DOHH2 (cell line): ENCODE results near the gene WDR87.

Experiments used
- H3F3A ChIP-seq: fragments of 200-600 bp; sonication (generic), shearing (Covaris generic); 2 replicates; pipeline ENCODE4 v1.6.0; 2016; ENCODE audit warnings: antibody characterized with exemption, mild to moderate bottlenecking; ENCODE audit not compliant: control insufficient read depth, insufficient read depth
- H3K27ac ChIP-seq: fragments of 200-600 bp; sonication (generic); 2 replicates; pipeline ENCODE4 v1.5.1; 2014; ENCODE audit warnings: low read depth, mild to moderate bottlenecking, low read length, moderate library complexity
- H3K27me3 ChIP-seq: fragments of 200-600 bp; sonication (generic); 2 replicates; pipeline ENCODE4 v1.6.1; 2014; ENCODE audit warnings: mild to moderate bottlenecking, low read length, mixed read lengths; ENCODE audit not compliant: control insufficient read depth
- H3K36me3 ChIP-seq: fragments of 200-600 bp; sonication (generic); 2 replicates; pipeline ENCODE4 v1.6.1; 2014; ENCODE audit warnings: mild to moderate bottlenecking, low read length, moderate library complexity, mixed read lengths; ENCODE audit not compliant: control insufficient read depth
- H3K4me1 ChIP-seq: fragments of 200-600 bp; sonication (generic); 2 replicates; pipeline ENCODE4 v1.6.1; 2014; ENCODE audit warnings: mild to moderate bottlenecking, low read length, mixed read lengths; ENCODE audit not compliant: control insufficient read depth
- H3K4me2 ChIP-seq: fragments of 200-600 bp; sonication (generic); 2 replicates; pipeline ENCODE4 v1.6.0; 2014; ENCODE audit warnings: mild to moderate bottlenecking, low read length, moderate library complexity
- H3K4me3 ChIP-seq: fragments of 200-600 bp; sonication (generic); 2 replicates; pipeline ENCODE4 v1.5.1; 2014; ENCODE audit warnings: mild to moderate bottlenecking, low read length, mixed read lengths
- H3K79me2 ChIP-seq: fragments of 200-600 bp; sonication (generic); 2 replicates; pipeline ENCODE4 v1.6.1; 2014; ENCODE audit warnings: mild to moderate bottlenecking, low read length, mixed read lengths; ENCODE audit not compliant: control insufficient read depth
- H3K9me2 ChIP-seq: fragments of 200-600 bp; sonication (generic); replicated peaks from 2 replicates; pipeline ENCODE4 v1.6.1; 2014; ENCODE audit warnings: mild to moderate bottlenecking, low read length, mixed read lengths; ENCODE audit not compliant: control insufficient read depth
- H3K9me3 ChIP-seq: fragments of 200-600 bp; sonication (generic); 2 replicates; pipeline ENCODE4 v1.6.1; 2014; ENCODE audit warnings: antibody characterized with exemption, low read length, mixed read lengths; ENCODE audit not compliant: control insufficient read depth, insufficient read depth
- H4K20me1 ChIP-seq: fragments of 200-600 bp; sonication (generic); 2 replicates; pipeline ENCODE4 v1.6.0; 2014; ENCODE audit warnings: low read depth, mild to moderate bottlenecking, antibody characterized with exemption, low read length, moderate library complexity; ENCODE audit not compliant: control insufficient read depth, insufficient read depth
- CTCF ChIP-seq: fragments of 200-600 bp; sonication (generic); IDR thresholded peaks from one replicate; pipeline ENCODE4 v1.5.1; 2014; ENCODE audit warnings: antibody characterized with exemption, mild to moderate bottlenecking, low read depth, low read length; ENCODE audit not compliant: poor library complexity, severe bottlenecking
- EZH2phosphoT487 ChIP-seq: fragments of 200-600 bp; sonication (generic); IDR thresholded peaks from 2 replicates; pipeline ENCODE4 v1.6.1; 2017; ENCODE audit warnings: borderline replicate concordance, mild to moderate bottlenecking, antibody characterized with exemption, low read length, moderate library complexity, mixed read lengths

WDR87 gene

GRCh38 chr19:37893845-37894575 is 12.4 kb downstream of the WDR87 start:
- Histone ChIP-seq H3K4me3 (no peak overlapping the region), H3K36me3 (no peaks in the 10 kb centered on the region)

GRCh38 chr19:37886571-37886970 is 19.8 kb downstream of the WDR87 start:
- Histone ChIP-seq H3K4me3 (no peak overlapping the region), H3K27me3 (peaks cover 23% of the 10 kb centered on the region), H3F3A (no peaks in the 10 kb centered on the region), H3K36me3 (no peaks in the 10 kb centered on the region), H3K79me2 (no peaks in the 10 kb centered on the region), H3K9me3 (no peaks in the 10 kb centered on the region), H3K9me2 (no peaks in the 10 kb centered on the region; the same call in 1 of the 2 replicates), H3K4me2 (no peak overlapping the region), H3K27ac (no peak overlapping the region), H4K20me1 (no peaks in the 10 kb centered on the region), H3K4me1 (no peaks in the 10 kb centered on the region)
- TF ChIP-seq EZH2phosphoT487 (no peak), CTCF (no peak)

More at GRCh38 chr19:37893845-37894575, 12.4 kb downstream of the WDR87 start:
- H3K79me2 ChIP-seq, result no peaks in the 10 kb centered on the region
- no peaks in the 10 kb centered on the region for H3F3A ChIP-seq
- TF ChIP-seq EZH2phosphoT487 (no peak), CTCF (no peak)
- no peaks in the 10 kb centered on the region for H3K27me3 ChIP-seq
- H3K27ac ChIP-seq, result no peak overlapping the region
- H3K9me2 ChIP-seq, result no peaks in the 10 kb centered on the region
- H3K4me2 ChIP-seq, result no peak overlapping the region
- no peaks in the 10 kb centered on the region for H3K9me3 ChIP-seq
- peaks cover 7% of the 10 kb centered on the region for H3K4me1 ChIP-seq
- H4K20me1 ChIP-seq, result no peaks in the 10 kb centered on the region

- H3K27ac ChIP-seq, result no peak overlapping the region
- H3K9me3 ChIP-seq, result no peaks in the 10 kb centered on the region
- H3K79me2 ChIP-seq, result no peaks in the 10 kb centered on the region
- no peak overlapping the region for H3K4me2 ChIP-seq
- TF ChIP-seq CTCF, result no peak
- no peak for TF ChIP-seq EZH2phosphoT487
- no peaks in the 10 kb centered on the region for H4K20me1 ChIP-seq
- H3F3A ChIP-seq, result no peaks in the 10 kb centered on the region
- no peaks in the 10 kb centered on the region; the same call in 1 of the 2 replicates for H3K9me2 ChIP-seq
- no peaks in the 10 kb centered on the region for H3K36me3 ChIP-seq
- no peak overlapping the region for H3K4me3 ChIP-seq
- no peaks in the 10 kb centered on the region for H3K4me1 ChIP-seq
- peaks cover 23% of the 10 kb centered on the region for H3K27me3 ChIP-seq
Measured at GRCh38 chr19:37885392-37885791, 21.0 kb downstream of the WDR87 start.
